H1 (cell line): ENCODE results near the gene PTPRD. TPM values are rescaled to one million over a fixed set of nuclear protein-coding genes. Genes with fewer than 3 reads are reported as not detected.

Source experiments
- CTCF ChIA-PET: fragments of 300-600 bp; sonication (Branson Sonifier 250); formaldehyde crosslinking; loops from one replicate; lab custom pipeline; 2021; ENCODE audit not compliant: partially characterized antibody; lab: Charles Lee
- POLR2A ChIA-PET: fragments of 300-600 bp; sonication (Branson Sonifier 250); formaldehyde crosslinking; loops from one replicate; lab custom pipeline; 2021; ENCODE audit warnings: inconsistent platforms; ENCODE audit not compliant: partially characterized antibody; lab: Charles Lee
- DNase-seq, 2 experiments: peaks; one replicate each; pipeline versions ENCODE4 v3.0.0 to v3.0.0-alpha.2; 2010 to 2022; ENCODE audit warnings: low spot score in 2 of 2, low read depth in 1 of 2, mixed read lengths in 1 of 2
- FAIRE-seq: peaks from 2 replicates; lab custom pipeline; 2011; peaks lifted over from hg19 to GRCh38; lab: Jason Lieb, UNC
- H2AFZ ChIP-seq: 2 replicates; pipeline ENCODE4 v1.8.1; 2012; ENCODE audit warnings: low read length, inconsistent platforms
- H2AK5ac ChIP-seq: 2 replicates; pipeline ENCODE4 v1.6.1; 2013; ENCODE audit warnings: low read depth, low read length
- H2BK120ac ChIP-seq: replicated peaks from 2 replicates; pipeline ENCODE3; 2013; ENCODE audit warnings: low read depth, low read length, inconsistent platforms
- H2BK12ac ChIP-seq: 2 replicates; pipeline ENCODE4 v1.6.1; 2013; ENCODE audit warnings: low read depth, low read length
- H2BK15ac ChIP-seq: 2 replicates; pipeline ENCODE4 v1.6.1; 2013; ENCODE audit warnings: low read length
- H2BK20ac ChIP-seq: 2 replicates; pipeline ENCODE4 v1.6.1; 2013; ENCODE audit warnings: low read length
- H2BK5ac ChIP-seq: 2 replicates; pipeline ENCODE4 v1.6.1; 2013; ENCODE audit warnings: low read depth, low read length
- H3K14ac ChIP-seq: 2 replicates; pipeline ENCODE4 v1.6.1; 2013; ENCODE audit warnings: inconsistent platforms; ENCODE audit not compliant: insufficient read length
- H3K18ac ChIP-seq: 2 replicates; pipeline ENCODE4 v1.6.1; 2013; ENCODE audit warnings: low read length; ENCODE audit errors: extremely low read depth
- H3K23ac ChIP-seq: 2 replicates; pipeline ENCODE4 v1.6.1; 2013; ENCODE audit warnings: inconsistent platforms; ENCODE audit not compliant: insufficient read length
- H3K23me2 ChIP-seq: 2 replicates; pipeline ENCODE4 v1.6.1; 2013; ENCODE audit warnings: low read depth, low read length
- H3K27ac ChIP-seq: 2 replicates; pipeline ENCODE4 v1.6.1; 2011; ENCODE audit warnings: low read depth, low read length, inconsistent platforms
- H3K27me3 ChIP-seq, 4 experiments: replicated peaks in 1 of 4; 1 replicate in 1 of 4; 2 replicates in 3 of 4; pipeline versions ENCODE4 v1.6.1 to v1.8.1; 2011 to 2013; ENCODE audit warnings: low read length in 3 of 4, mild to moderate bottlenecking in 3 of 4, inconsistent platforms in 2 of 4, mixed read lengths in 2 of 4, moderate library complexity in 1 of 4; ENCODE audit not compliant: control insufficient read depth in 3 of 4, insufficient read depth in 3 of 4; ENCODE audit errors: extremely low read depth in 1 of 4
- H3K36me3 ChIP-seq, 4 experiments: 2 replicates each; pipeline versions ENCODE4 v1.6.1 to v1.8.1; 2011 to 2013; ENCODE audit warnings: mild to moderate bottlenecking in 4 of 4, low read length in 3 of 4, moderate library complexity in 2 of 4, control low read depth in 1 of 4, inconsistent platforms in 1 of 4; ENCODE audit not compliant: insufficient read depth in 4 of 4, control insufficient read depth in 2 of 4
- H3K4ac ChIP-seq: replicated peaks from 2 replicates; pipeline ENCODE3; 2013; ENCODE audit warnings: low read length, low read depth, mixed read lengths, inconsistent platforms; ENCODE audit not compliant: insufficient read length
- H3K4me1 ChIP-seq, 4 experiments: replicated peaks in 1 of 4; 1 replicate in 1 of 4; 2 replicates in 3 of 4; pipeline versions ENCODE4 v1.6.1 to v1.8.1; 2011 to 2013; ENCODE audit warnings: low read length in 3 of 4, inconsistent platforms in 2 of 4, mixed read lengths in 1 of 4; ENCODE audit not compliant: insufficient read depth in 4 of 4, control insufficient read depth in 3 of 4
- H3K4me2 ChIP-seq, 2 experiments: 2 replicates each; pipeline versions ENCODE4 v1.6.1 to v1.8.1; 2011 to 2013; ENCODE audit warnings: low read depth in 2 of 2, low read length in 2 of 2, control low read depth in 1 of 2, inconsistent platforms in 1 of 2, mild to moderate bottlenecking in 1 of 2; ENCODE audit not compliant: insufficient read depth in 1 of 2
- H3K4me3 ChIP-seq, 4 experiments: fragments of 200-600, 300-600 bp in 1 of 4; sonication (generic), shearing (Covaris generic), sonication (Bioruptor Twin) in 1 of 4; 2 replicates each; pipeline versions ENCODE4 v1.5.1 to v1.8.1; 2011 to 2016; ENCODE audit warnings: low read length in 4 of 4, low read depth in 3 of 4, control low read depth in 2 of 4, inconsistent platforms in 2 of 4, mild to moderate bottlenecking in 2 of 4, mixed read lengths in 1 of 4, moderate library complexity in 1 of 4; ENCODE audit not compliant: insufficient read depth in 2 of 4; ENCODE audit errors: extremely low read depth in 1 of 4
- H3K56ac ChIP-seq: replicated peaks from 2 replicates; pipeline ENCODE3; 2013; ENCODE audit warnings: low read depth, mild to moderate bottlenecking, mixed read lengths, low read length, inconsistent platforms; ENCODE audit not compliant: insufficient read length
- H3K79me1 ChIP-seq: 2 replicates; pipeline ENCODE4 v1.6.1; 2013; ENCODE audit warnings: low read depth, low read length, control low read depth
- H3K79me2 ChIP-seq, 2 experiments: 2 replicates each; pipeline versions ENCODE4 v1.6.1 to v1.8.1; 2012 to 2013; ENCODE audit warnings: low read length in 2 of 2, mild to moderate bottlenecking in 2 of 2, inconsistent platforms in 1 of 2; ENCODE audit not compliant: insufficient read depth in 2 of 2, control insufficient read depth in 1 of 2
- H3K9ac ChIP-seq, 4 experiments: replicated peaks in 1 of 4; 1 replicate in 1 of 4; 2 replicates in 3 of 4; pipeline versions ENCODE4 v1.6.1 to v1.8.1; 2011 to 2013; ENCODE audit warnings: low read depth in 3 of 4, low read length in 3 of 4, control low read depth in 2 of 4, mild to moderate bottlenecking in 2 of 4, moderate library complexity in 2 of 4, inconsistent platforms in 1 of 4; ENCODE audit errors: extremely low read depth in 1 of 4
- H3K9me3 ChIP-seq, 2 experiments: 2 replicates each; pipeline versions ENCODE4 v1.6.1 to v1.8.1; 2012 to 2013; ENCODE audit warnings: mild to moderate bottlenecking in 2 of 2, moderate library complexity in 2 of 2, control low read depth in 1 of 2, inconsistent platforms in 1 of 2, low read depth in 1 of 2, low read length in 1 of 2, mixed read lengths in 1 of 2; ENCODE audit not compliant: insufficient read depth in 2 of 2
- H4K20me1 ChIP-seq, 2 experiments: replicated peaks in 1 of 2; 2 replicates each; pipeline versions ENCODE3 to v1.8.1; 2011 to 2013; ENCODE audit warnings: inconsistent platforms in 2 of 2, low read length in 2 of 2, mild to moderate bottlenecking in 1 of 2; ENCODE audit not compliant: insufficient read depth in 2 of 2, control insufficient read depth in 1 of 2
- H4K5ac ChIP-seq: 2 replicates; pipeline ENCODE4 v1.6.1; 2013; ENCODE audit warnings: low read length, low read depth, mixed read lengths, inconsistent platforms; ENCODE audit not compliant: insufficient read length
- H4K8ac ChIP-seq: 2 replicates; pipeline ENCODE4 v1.8.0; 2013; ENCODE audit warnings: mild to moderate bottlenecking, moderate library complexity, low read length, inconsistent platforms; ENCODE audit not compliant: insufficient read depth; ENCODE audit errors: extremely low read depth
- H4K91ac ChIP-seq: replicated peaks from 2 replicates; pipeline ENCODE3; 2013; ENCODE audit warnings: low read length, mixed read lengths, inconsistent platforms; ENCODE audit not compliant: insufficient read length
- CBX5 ChIP-seq: fragments of 300-800, 300-1000 bp; sonication (generic); IDR thresholded peaks from 2 replicates; pipeline ENCODE4 v1.7.1; 2016; ENCODE audit warnings: antibody characterized with exemption, low read length, low read depth
- WGBS, 2 experiments: shearing (Covaris generic) in 1 of 2; methylation state at CpG; one replicate each; pipeline versions ENCODE4 v1.1.6 to v1.1.7; 2013 to 2015; ENCODE audit warnings: low lambda C conversion rate in 2 of 2, mixed read lengths in 2 of 2, inconsistent platforms in 1 of 2, low coverage in 1 of 2, missing lambda C conversion rate in 1 of 2; ENCODE audit not compliant: insufficient replicate concordance in 2 of 2, insufficient coverage in 1 of 2, insufficient read length in 1 of 2; ENCODE audit errors: extremely low coverage in 1 of 2, missing lambda C conversion rate in 1 of 2; 5-methylcytosine and 5-hydroxymethylcytosine counted together
- polyA plus RNA-seq, 7 experiments: library from polyadenylated mRNA; depleted of rRNA in 3 of 7; stranded (reverse) in 5 of 7; unstranded in 2 of 7; fragments of >200 nt in 5 of 7; fragments of 200-250 nt in 2 of 7; gene quantifications; 1 replicate in 5 of 7; 2 replicates in 1 of 7; 4 replicates in 1 of 7; pipeline versions ENCODE4 v1.2.1 to v1.2.3, GENCODE V29; 2011 to 2013; ENCODE audit warnings: missing spikeins in 2 of 7, mixed read lengths in 2 of 7
- total RNA-seq: library from RNA; stranded (reverse); fragmentation: NEBNext Ultra II Directional; extraction: Animal tissue kit (Norgen Biotek cat#: 25700); gene quantifications from 2 replicates; pipeline ENCODE4 v1.2.1, GENCODE V29; 2021
- TF ChIP-seq, protein P1 (sequence below): IDR thresholded peaks from 2 replicates; pipeline ENCODE4 v1.6.1; 2012; ENCODE audit warnings: inconsistent platforms

Gene PTPRD
- total and polyA plus RNA-seq, 2 of the 8 experiments (the other 6 are each of a cell fraction or from before 2014, with no cell fraction given) = 17.2 to 77.0 TPM

- Histone ChIP-seq H2BK15ac (no peak overlapping the region), H3K79me2 (no peaks in the 10 kb centered on the region), H2AFZ (no peak overlapping the region), H4K20me1 (no peaks in the 10 kb centered on the region), H3K27me3 (no peaks in the 10 kb centered on the region), H2BK20ac (no peak overlapping the region), H3K23ac (no peak overlapping the region), H3K4ac (no peak overlapping the region), H4K91ac (no peak overlapping the region), H3K9me3 (no peaks in the 10 kb centered on the region), H3K23me2 (no peaks in the 10 kb centered on the region), H4K8ac (no peak overlapping the region), H4K5ac (no peak overlapping the region), H3K4me3 (no peak overlapping the region), H3K56ac (no peak overlapping the region), H3K36me3 (no peaks in the 10 kb centered on the region), H2BK12ac (no peak overlapping the region), H3K79me1 (no peaks in the 10 kb centered on the region), H3K18ac (no peak overlapping the region), H3K4me1 (no peaks in the 10 kb centered on the region), H3K9ac (no peak overlapping the region), H2AK5ac (no peak overlapping the region), H3K4me2 (no peak overlapping the region), H3K14ac (no peak overlapping the region), H3K27ac (no peak overlapping the region), H2BK5ac (no peak overlapping the region), H2BK120ac (no peak overlapping the region)
- FAIRE-seq (no peak), DNase-seq (no peak)
- WGBS, 2 experiments = 95% methylated on average over 5 of the region's 5 CpGs; no CpG with 5 or more reads in 1 of the 2 experiments
- POLR2A ChIA-PET = interaction anchor here (0.7 kb wide), 1 partner anchor 445 kb away, joined by 3 read pairs; no protein-coding TSS in a partner anchor
- TF ChIP-seq, protein P1, sequence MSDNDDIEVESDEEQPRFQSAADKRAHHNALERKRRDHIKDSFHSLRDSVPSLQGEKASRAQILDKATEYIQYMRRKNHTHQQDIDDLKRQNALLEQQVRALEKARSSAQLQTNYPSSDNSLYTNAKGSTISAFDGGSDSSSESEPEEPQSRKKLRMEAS = no peak
- no peak for TF ChIP-seq CBX5
- CTCF ChIA-PET = no interaction called here
Measured at GRCh38 chr9:9970514-9970913, 642.3 kb downstream of the PTPRD start.
